NK-92 (cell line): Measurements from ENCODE around the gene LHX1.

Experiments
- DNase-seq: peaks from one replicate; lab custom pipeline; 2025; ENCODE audit not compliant: unreplicated experiment; lab: John Stamatoyannopoulos, UW

LHX1 gene

GRCh38 chr17:36937001-36937958 lies at the start of gene LHX1:
Gene LHX1, plus strand, starts transcription at chr17:36937475. Its CDS starts 723 bp downstream, at chr17:36938198.
- DNase-seq, result no peak

- no peak for DNase-seq
These were observed 48.9 kb upstream of the LHX1 start for GRCh38 chr17:36888236-36888951.

DNA sequence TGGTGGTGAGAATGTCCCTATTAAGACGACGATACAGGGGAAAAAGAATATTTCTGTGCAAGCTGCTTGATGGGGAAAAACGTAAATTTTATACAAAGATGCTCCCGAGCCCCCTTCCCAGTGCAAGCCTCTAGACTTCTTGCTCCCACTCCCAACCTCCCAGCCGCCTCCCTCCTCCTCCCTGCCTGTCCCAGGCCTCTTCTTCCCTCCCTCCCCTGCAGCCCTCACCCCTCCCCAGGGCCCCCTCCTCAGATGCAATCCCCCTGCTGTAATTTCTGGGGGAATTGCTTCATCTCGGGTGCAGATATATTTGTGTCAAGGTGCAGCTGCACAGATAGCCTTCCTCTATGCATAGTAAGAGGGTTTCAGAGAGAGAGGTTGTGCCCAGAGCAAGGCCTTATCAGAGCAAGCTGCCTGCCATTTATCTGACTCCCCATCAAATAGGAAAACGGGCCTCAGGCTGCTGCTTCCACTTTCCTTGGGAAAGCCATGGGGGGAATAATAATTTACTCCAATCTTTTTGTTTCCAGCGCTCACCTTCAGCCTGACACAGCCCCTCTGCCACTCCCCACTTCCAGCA lies 47.4 kb upstream of the LHX1 start:
- DNase-seq, result no peak

DNA sequence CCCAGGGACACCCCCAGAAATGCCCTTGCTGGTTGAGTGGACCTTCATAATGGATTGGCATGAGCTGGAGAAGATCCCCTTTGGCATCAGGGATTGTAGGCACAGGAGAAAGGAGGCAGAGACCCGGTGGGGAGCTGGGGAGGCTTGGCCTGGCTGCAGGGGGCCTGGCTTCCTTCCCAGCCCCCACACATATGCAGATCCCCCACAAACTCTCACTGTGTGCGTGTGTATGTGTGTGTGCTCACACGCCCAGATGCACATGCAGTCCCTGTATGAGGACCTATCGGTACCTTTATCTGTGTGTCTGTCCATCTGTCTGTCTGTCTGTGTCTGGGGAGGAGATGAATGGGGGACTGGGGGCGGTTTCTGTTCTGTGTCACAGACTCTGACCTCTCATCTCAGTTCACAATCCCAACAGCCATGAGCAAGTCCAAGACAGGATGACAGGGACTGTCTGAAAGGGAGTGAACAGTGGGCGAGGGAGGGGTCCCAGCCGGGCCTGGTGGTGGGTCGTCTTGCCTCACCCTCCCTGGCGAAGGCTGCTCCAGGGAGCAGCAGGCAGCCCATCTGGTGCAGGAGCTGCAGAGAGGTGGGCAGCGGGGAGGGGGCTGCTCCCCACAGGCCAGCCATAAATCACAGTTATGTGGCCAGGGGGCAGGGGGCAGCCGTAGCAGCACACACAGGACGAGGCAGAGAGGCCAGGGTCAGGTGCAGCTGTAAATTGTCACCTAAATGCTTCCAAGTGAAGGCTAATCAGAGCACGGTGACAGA lies 46.7 kb upstream of the LHX1 start:
- no peak for DNase-seq

DNA sequence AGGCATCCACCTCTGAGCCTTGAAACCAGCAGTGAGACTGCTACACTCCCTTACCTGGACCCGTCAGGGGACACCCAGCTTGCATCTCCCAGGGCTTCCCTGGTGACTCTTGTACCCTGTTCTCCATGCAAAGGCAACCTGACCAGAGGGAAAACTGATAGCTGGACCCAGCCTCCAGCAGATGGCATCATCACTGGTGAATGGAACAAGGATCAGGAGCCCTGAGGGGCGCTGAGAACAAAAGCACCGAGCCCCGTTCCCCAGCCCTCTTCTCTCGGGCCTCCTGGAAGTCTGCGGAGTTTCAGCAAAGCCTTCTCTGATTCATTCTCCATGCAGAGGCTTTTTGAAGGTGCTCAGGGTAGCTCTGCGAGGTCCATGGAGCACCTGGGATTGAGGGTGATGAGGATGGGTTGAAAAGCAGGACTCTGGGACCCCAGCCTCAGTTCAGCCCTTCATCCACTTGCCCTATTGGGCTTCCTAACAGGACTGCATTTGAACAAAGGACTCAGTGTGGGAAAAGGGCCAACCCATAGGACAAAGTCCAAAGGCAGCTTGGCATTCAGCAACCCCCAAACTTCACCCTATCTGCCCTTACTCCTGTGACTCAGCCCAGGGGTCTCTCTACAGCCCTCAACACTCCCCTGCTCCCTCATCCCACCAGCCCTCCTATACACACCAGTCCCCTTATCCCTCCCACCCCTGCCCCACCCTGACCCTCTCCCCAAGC lies 45.0 kb upstream of the LHX1 start:
- no peak for DNase-seq

- DNase-seq, result no peak
These were observed 43.1 kb upstream of the LHX1 start for GRCh38 chr17:36894177-36894576.

DNA sequence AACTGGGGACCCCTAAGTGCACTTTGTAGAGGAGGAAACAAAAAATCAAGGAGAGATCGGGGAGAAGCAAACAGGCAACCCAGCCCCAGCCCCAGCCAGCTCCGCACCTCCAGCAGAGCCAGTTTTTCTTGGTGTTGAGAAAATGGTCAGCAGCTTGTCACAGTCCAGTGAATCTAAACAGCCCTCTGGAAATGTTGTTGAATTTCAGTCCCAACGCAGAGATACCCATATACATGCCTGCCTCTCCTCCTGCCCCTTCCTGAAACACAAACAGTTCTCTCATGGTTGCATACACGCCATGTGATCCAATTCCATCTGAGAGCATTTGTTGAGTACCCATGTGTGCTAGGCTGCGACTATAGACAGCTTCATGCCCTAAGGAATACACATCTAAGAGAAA lies 42.4 kb upstream of the LHX1 start:
- DNase-seq, result no peak

- no peak for DNase-seq
These were observed 37.8 kb upstream of the LHX1 start for GRCh38 chr17:36899250-36900159.

- DNase-seq, result no peak
These were observed 37.1 kb upstream of the LHX1 start for GRCh38 chr17:36900160-36900512.

GRCh38 chr17:36901506-36901905 lies 35.8 kb upstream of the LHX1 start:
- DNase-seq, result no peak

DNA sequence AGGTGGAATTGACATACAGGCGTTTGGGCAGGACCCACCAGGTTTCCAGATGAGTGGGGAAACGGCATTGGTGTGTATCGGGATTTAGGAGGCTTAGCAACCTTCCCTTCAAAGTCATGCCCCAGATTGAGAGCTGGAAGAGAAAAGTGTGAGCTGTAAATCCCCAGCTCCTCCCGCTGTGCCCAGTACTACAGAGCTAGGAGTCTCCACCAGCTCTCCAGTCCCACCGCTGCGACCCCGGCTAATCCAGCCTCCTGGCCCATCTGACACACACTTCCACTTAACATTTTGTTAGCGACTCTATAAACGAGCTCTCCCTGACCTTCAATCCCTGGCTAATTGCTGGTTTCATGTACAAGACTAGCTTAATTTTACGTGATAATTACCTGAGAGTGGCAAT lies 29.9 kb upstream of the LHX1 start:
- DNase-seq, result no peak

GRCh38 chr17:36910513-36910912 lies 26.8 kb upstream of the LHX1 start:
- DNase-seq, result no peak

DNA sequence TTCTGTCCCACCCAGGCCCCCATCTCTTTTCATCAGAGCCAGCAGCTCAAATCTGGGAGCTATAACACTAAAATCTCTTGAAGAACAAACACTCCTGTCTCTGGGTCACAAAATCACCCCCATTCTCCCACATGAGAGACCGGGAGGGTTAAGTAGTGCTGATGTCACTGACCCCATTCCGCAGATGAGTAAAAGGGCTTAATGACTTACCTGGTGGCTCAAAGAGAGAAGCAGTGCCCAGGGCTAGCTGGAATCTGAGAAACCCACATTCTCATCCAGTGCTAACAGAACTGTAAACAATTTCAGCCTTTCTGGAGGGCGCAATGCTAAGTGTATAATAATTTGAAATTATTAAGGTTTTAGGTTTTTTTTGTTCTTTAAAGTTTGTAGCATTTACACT lies 26.3 kb upstream of the LHX1 start:
- no peak for DNase-seq

DNA sequence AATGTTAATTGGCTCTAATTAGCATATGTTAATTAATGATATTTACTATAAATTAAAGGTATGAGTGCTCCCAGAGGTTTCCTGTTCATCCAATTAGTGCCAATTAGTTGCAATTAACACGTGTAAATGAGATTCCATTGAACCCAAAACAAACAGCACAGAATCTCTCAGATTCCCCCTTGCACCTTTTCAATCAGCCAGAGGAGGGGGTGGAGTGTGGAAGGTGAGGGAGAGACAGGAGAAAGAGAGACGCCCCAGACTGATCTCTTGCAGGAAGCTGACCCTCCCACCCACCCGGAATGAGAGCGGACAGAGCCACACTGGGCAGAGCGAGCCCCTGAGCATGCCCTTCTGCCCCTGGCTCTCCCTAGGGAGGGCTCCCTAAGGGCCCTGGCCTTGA lies 24.1 kb upstream of the LHX1 start:
- DNase-seq, result no peak

DNA sequence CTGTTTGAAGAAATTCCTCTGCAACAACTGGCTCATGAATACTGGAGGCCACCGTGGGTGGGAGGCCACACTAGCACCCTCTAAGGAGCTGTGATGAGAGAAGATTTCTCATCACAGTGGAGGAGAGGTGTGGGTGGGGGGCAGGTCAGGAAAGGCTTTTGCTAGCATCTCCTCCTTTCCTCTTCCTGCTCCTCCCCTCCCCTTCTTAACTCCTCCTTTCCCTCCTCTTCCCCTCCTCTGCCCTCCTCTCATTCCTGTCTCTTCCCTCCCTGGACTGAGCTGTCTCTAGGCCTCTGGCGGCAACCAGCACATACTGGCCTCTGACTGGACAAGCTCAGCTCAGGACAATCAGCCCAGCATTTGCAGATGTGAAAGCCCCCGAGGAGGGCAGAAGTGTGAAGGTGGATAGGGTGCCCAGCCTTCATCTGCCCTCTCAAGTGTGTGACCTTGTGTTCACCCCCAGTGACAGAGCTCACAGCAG lies 19.0 kb upstream of the LHX1 start:
- DNase-seq, result no peak

DNA sequence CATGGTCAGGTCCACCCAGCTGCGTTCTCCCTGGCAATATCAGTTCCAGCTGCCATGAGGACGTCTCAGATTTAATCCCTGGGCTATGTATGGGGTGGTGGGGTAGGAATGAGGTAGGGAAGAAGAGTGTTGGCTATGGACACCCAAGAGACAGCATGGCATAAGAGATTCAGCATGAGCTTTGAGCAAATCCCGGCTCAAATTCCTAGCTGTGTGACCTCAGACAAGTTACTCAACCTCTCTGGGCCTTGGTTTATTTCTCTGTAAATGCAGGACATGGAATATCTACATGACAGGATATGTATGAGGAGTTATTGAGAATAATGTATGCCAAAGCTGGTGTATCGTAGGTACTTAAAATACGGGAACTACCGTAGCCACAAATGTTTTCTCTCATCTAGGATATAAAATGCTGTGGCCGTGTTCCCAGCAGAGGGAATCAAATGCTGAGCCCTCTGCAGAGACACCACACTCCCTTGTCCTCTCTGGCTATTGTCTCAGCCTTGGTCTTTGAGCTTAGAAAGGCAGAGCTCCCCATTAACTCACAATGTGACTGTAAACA lies 17.8 kb upstream of the LHX1 start:
- no peak for DNase-seq

- DNase-seq, result no peak
These were observed 17.0 kb upstream of the LHX1 start for GRCh38 chr17:36920032-36921005.
